ENCODE measurements around the gene CTDSP2. TPM values are rescaled to one million over a fixed set of nuclear protein-coding genes. Genes with fewer than 3 reads are reported as not detected.
A peak's percentile ranks its signal among the peaks of the same experiment; 100 is the strongest.

Gene CTDSP2, protein sequence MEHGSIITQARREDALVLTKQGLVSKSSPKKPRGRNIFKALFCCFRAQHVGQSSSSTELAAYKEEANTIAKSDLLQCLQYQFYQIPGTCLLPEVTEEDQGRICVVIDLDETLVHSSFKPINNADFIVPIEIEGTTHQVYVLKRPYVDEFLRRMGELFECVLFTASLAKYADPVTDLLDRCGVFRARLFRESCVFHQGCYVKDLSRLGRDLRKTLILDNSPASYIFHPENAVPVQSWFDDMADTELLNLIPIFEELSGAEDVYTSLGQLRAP
- 91.7 and 93.7 TPM in 2 replicates for total RNA-seq (2021; fragmentation: NEBNext Ultra II Directional; extraction: Animal tissue kit (Norgen Biotek cat#: 25700))
- 71.3 and 129 TPM in 2 replicates for polyA plus RNA-seq (2011; rRNA removed)
- polyA plus RNA-seq (2011; cell fraction: cytosol; rRNA removed), result 115 TPM
- 118 TPM for polyA plus RNA-seq (2011; cell fraction: nucleus; rRNA removed)
- polyA plus RNA-seq (2012, experiment 1 of 2), result 72.3 to 87.9 TPM (median 83.7 TPM) in 4 replicates
- polyA plus RNA-seq (2012, experiment 2 of 2), result 64.0 TPM
- polyA plus RNA-seq (2013, experiment 1 of 2), result 41.6 TPM
- 42.0 TPM for polyA plus RNA-seq (2013, experiment 2 of 2)
- polyA minus RNA-seq (2011; rRNA and poly(A)+ RNA removed), result 144 and 145 TPM in 2 replicates
- polyA minus RNA-seq (2011; cell fraction: cytosol; rRNA and poly(A)+ RNA removed), result 75.4 TPM
- polyA minus RNA-seq (2011; cell fraction: nucleus; rRNA and poly(A)+ RNA removed), result 79.4 TPM
- long read RNA-seq, experiment 1, full-length matches to known transcripts, result 11 of 65 reads
- long read RNA-seq, experiment 1, partial matches to known transcripts, result 5 of 65 reads
- long read RNA-seq, experiment 1, other reads (novel, unspliced or antisense), result 49 of 65 reads
- long read RNA-seq, experiment 2, full-length matches to known transcripts, result 1 of 6 reads
- long read RNA-seq, experiment 2, partial matches to known transcripts, result 0 of 6 reads
- long read RNA-seq, experiment 2, other reads (novel, unspliced or antisense), result 5 of 6 reads

DNA sequence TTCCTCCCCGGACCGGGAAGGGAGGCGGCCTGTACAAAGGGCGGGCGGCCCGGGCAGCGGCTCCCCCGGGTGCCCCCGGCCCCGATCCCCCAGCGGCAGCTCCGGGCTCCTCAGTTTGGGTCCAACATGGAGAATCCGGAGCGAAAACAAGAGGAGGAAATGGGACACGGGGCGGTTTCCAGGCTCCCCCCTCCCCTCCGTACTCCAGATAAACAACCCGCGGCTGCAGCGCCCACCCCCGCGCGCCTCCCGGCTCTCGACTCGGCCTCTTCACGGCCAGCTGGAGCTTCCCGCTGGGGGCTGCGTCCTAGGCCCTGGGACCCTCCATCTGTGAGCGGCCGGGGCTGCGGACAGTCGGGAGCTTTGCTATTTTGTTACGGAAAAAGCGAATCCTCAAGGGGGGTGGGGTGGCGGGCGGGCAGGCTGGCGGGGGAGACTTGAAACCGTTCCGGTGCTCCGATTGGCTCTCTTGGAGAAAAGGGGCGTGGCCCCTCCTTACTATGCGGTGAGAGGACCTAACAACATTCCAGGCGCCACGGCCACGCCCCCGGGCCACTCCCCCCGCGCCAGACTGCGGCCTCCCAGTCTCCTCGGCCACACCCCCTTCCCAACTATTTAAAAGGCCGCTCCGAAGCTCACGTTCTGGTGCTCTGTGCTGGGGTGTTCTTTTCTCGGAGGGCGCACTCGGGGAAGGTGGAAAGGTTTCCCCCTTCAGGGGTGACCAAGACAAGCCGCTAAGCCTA lies at the start of gene CTDSP2:
TSS of gene CTDSP2 (minus strand) at position 153 of the 743 bp plus-strand sequence. CDS start 294 bp downstream, outside the sequence.
- no peak for FAIRE-seq
- TF ChIP-seq PHF8 (conservative IDR thresholded peaks at IDR 0.05; ENCODE audit: low read depth, low read length), result peak; percentile 49; the same call in 1 of the 2 replicates
- no peak for TF ChIP-seq BCL11A (IDR thresholded peaks at IDR 0.05; ENCODE audit: low read depth in 2 of 2, low read length in 2 of 2)
- TF ChIP-seq POLR2A (IDR thresholded peaks at IDR 0.05; ENCODE audit: control extremely low read depth in 1 of 2, low read depth in 2 of 2, low read length in 2 of 2), result peak; percentile 69 to 70
- peak; percentile 71 for TF ChIP-seq POLR2AphosphoS5 (IDR thresholded peaks at IDR 0.05; ENCODE audit: low read depth, low read length)
- no peak for TF ChIP-seq HDAC6 (IDR thresholded peaks at IDR 0.05; ENCODE audit: low read depth, low read length)
- no peak for TF ChIP-seq CTBP2 (IDR thresholded peaks at IDR 0.05; ENCODE audit: borderline replicate concordance, insufficient read depth, insufficient read length, low read length)

More for the DNA sequence above, at the start of gene CTDSP2:
- Histone ChIP-seq H3K4ac (replicated peaks; ENCODE audit: insufficient read length, low read depth, low read length) (peak within 1 kb of the TSS; percentile 19), H2AK5ac (ENCODE audit: low read depth, low read length) (peak within 1 kb of the TSS; percentile 16; the same call in 1 of the 2 replicates), H2BK20ac (ENCODE audit: low read length) (no peak within 1 kb of the TSS), H4K5ac (ENCODE audit: insufficient read length, low read depth, low read length) (peak within 1 kb of the TSS; percentile 98), H3K27ac (ENCODE audit: low read depth, low read length) (peak within 1 kb of the TSS; percentile 99), H2AFZ (ENCODE audit: low read length) (no peak within 1 kb of the TSS), H3K79me1 (ENCODE audit: low read depth, low read length) (peaks cover 2% of the 10 kb centered on the region; the same call in 1 of the 2 replicates), H3K23ac (ENCODE audit: insufficient read length) (no peak within 1 kb of the TSS), H3K18ac (ENCODE audit: extremely low read depth, low read length) (peak within 1 kb of the TSS; percentile 91), H3K4me2 (ENCODE audit: insufficient read depth in 1 of 2, low read depth in 2 of 2, low read length in 2 of 2) (peak within 1 kb of the TSS; percentile 74 to 84), H3K9me3 (ENCODE audit: insufficient read depth in 2 of 2, low read depth in 1 of 2, low read length in 1 of 2) (no peaks in the 10 kb centered on the region), H2BK120ac (replicated peaks; ENCODE audit: low read depth, low read length) (no peak within 1 kb of the TSS), H3K4me3 (ENCODE audit: extremely low read depth in 1 of 4, insufficient read depth in 2 of 4, low read depth in 3 of 4, low read length in 4 of 4) (peak within 1 kb of the TSS; percentile 86 to 98 (median 94)), H3K56ac (replicated peaks; ENCODE audit: insufficient read length, low read depth, low read length) (peak within 1 kb of the TSS; percentile 85), H4K91ac (replicated peaks; ENCODE audit: insufficient read length, low read length) (peak within 1 kb of the TSS; percentile 59), H3K36me3 (ENCODE audit: control insufficient read depth in 2 of 4, insufficient read depth in 4 of 4, low read length in 3 of 4) (no peaks in the 10 kb centered on the region), H4K20me1 (replicated peaks in 1 of 2; ENCODE audit: control insufficient read depth in 1 of 2, insufficient read depth in 2 of 2, low read length in 2 of 2) (peaks cover 4 to 9% of the 10 kb centered on the region in 2 experiments), H3K14ac (ENCODE audit: insufficient read length) (no peak within 1 kb of the TSS), H3K79me2 (ENCODE audit: control insufficient read depth in 1 of 2, insufficient read depth in 2 of 2, low read length in 2 of 2) (peaks cover 8 to 44% of the 10 kb centered on the region in 2 experiments; a peak in 3 of 4 replicates), H2BK5ac (ENCODE audit: low read depth, low read length) (peak within 1 kb of the TSS; percentile 98), H3K27me3 (replicated peaks in 1 of 4; ENCODE audit: control insufficient read depth in 3 of 4, extremely low read depth in 1 of 4, insufficient read depth in 3 of 4, low read length in 3 of 4) (peaks cover 0 to 3% (median under 1%) of the 10 kb centered on the region in 4 experiments; a peak in 2 of 7 replicates), H2BK15ac (ENCODE audit: low read length) (no peak within 1 kb of the TSS), H4K8ac (ENCODE audit: extremely low read depth, insufficient read depth, low read length) (peak within 1 kb of the TSS; percentile 100; the same call in 1 of the 2 replicates), H3K23me2 (ENCODE audit: low read depth, low read length) (peaks cover 9% of the 10 kb centered on the region; the same call in 1 of the 2 replicates), H2BK12ac (ENCODE audit: low read depth, low read length) (peak within 1 kb of the TSS; percentile 41; the same call in 1 of the 2 replicates), H3K4me1 (replicated peaks in 1 of 4; ENCODE audit: control insufficient read depth in 3 of 4, insufficient read depth in 4 of 4, low read length in 3 of 4) (peaks cover 6 to 35% (median 21%) of the 10 kb centered on the region in 4 experiments), H3K9ac (replicated peaks in 1 of 4; ENCODE audit: extremely low read depth in 1 of 4, low read depth in 3 of 4, low read length in 3 of 4) (peak within 1 kb of the TSS; percentile 92 to 99 (median 94))
- POLR2A ChIA-PET (ENCODE audit: partially characterized antibody), result interaction anchor here (0.5 to 29.9 kb wide), 19 partner anchors 3 to 93 kb away, joined by 3 to 722 read pairs (median 4); partner anchors contain the start of genes AVIL, CTDSP2, EEF1AKMT3 and METTL1
- WGBS, 2 experiments (ENCODE audit: extremely low coverage in 1 of 2, insufficient coverage in 1 of 2, insufficient read length in 1 of 2, insufficient replicate concordance in 2 of 2, low coverage in 1 of 2, low lambda C conversion rate in 2 of 2, missing lambda C conversion rate in 1 of 2), result 2% methylated on average over 37 of the region's 58 CpGs; no CpG with 5 or more reads in 1 of the 2 experiments
- CTCF ChIA-PET (ENCODE audit: partially characterized antibody), result interaction anchor here (0.6 to 3.2 kb wide), 17 partner anchors 12 to 236 kb away, joined by 3 to 44 read pairs (median 7); partner anchors contain the start of genes ARHGEF25 and TSFM
- DNase-seq (ENCODE audit: low read depth in 1 of 2, low spot score in 2 of 2), result peak; percentile 95 to 100

Data from H1 (cell line).